ENCODE measurements around the gene PRELID1. TPM values are rescaled to one million over a fixed set of nuclear protein-coding genes. Genes with fewer than 3 reads are reported as not detected.
"Not testable (repeated sequence)": the region's sequence is repeated elsewhere in the genome, so short reads cannot be mapped to it uniquely, and the experiment has no call there.

Gene PRELID1
- 487 and 500 TPM in 2 replicates for total RNA-seq (2014; rRNA removed; shearing (Covaris generic))

- peak; percentile 85 for DNase-seq (ENCODE audit: low spot score)
Measured at GRCh38 chr5:177303121-177303924, at the start of gene PRELID1, which contains the start of gene RAB24. PRELID1 (plus strand) TSS chr5:177303799; CDS start chr5:177303986, 187 bp downstream. RAB24 (minus strand) TSS chr5:177303719; CDS start chr5:177303288, 431 bp downstream.

GRCh38 chr5:177256296-177256695 lies 47.3 kb upstream of the PRELID1 start:
- DNase-seq (ENCODE audit: low spot score) = peak; percentile 29

- DNase-seq (ENCODE audit: low spot score) = not testable (repeated sequence)
Measured at GRCh38 chr5:177258711-177259110, 44.9 kb upstream of the PRELID1 start.

GRCh38 chr5:177260961-177261360 lies 42.6 kb upstream of the PRELID1 start:
- DNase-seq (ENCODE audit: low spot score) = no peak

GRCh38 chr5:177261510-177261909 lies 42.1 kb upstream of the PRELID1 start:
- DNase-seq (ENCODE audit: low spot score) = no peak

- DNase-seq (ENCODE audit: low spot score) = no peak
Measured at GRCh38 chr5:177264178-177264577, 39.4 kb upstream of the PRELID1 start.

GRCh38 chr5:177265395-177265794 lies 38.2 kb upstream of the PRELID1 start:
- DNase-seq (ENCODE audit: low spot score) = no peak

GRCh38 chr5:177269232-177269895 lies 34.2 kb upstream of the PRELID1 start:
- no peak for DNase-seq (ENCODE audit: low spot score)

- DNase-seq (ENCODE audit: low spot score) = no peak
Measured at GRCh38 chr5:177269976-177270375, 33.6 kb upstream of the PRELID1 start.

- DNase-seq (ENCODE audit: low spot score) = no peak
Measured at GRCh38 chr5:177270653-177271052, 32.9 kb upstream of the PRELID1 start.

- DNase-seq (ENCODE audit: low spot score) = no peak
Measured at GRCh38 chr5:177271113-177271512, 32.5 kb upstream of the PRELID1 start.

GRCh38 chr5:177275883-177276282 lies 27.7 kb upstream of the PRELID1 start:
- DNase-seq (ENCODE audit: low spot score) = no peak

GRCh38 chr5:177276886-177277285 lies 26.7 kb upstream of the PRELID1 start:
- DNase-seq (ENCODE audit: low spot score) = no peak

- DNase-seq (ENCODE audit: low spot score) = no peak
Measured at GRCh38 chr5:177288191-177288590, 15.4 kb upstream of the PRELID1 start.

- DNase-seq (ENCODE audit: low spot score) = no peak
Measured at GRCh38 chr5:177290816-177291596, 12.6 kb upstream of the PRELID1 start.

GRCh38 chr5:177291735-177292134 lies 11.9 kb upstream of the PRELID1 start:
- no peak for DNase-seq (ENCODE audit: low spot score)

GRCh38 chr5:177293819-177294581 lies 9.6 kb upstream of the PRELID1 start:
- DNase-seq (ENCODE audit: low spot score) = no peak

GRCh38 chr5:177294632-177295031 lies 9.0 kb upstream of the PRELID1 start:
- no peak for DNase-seq (ENCODE audit: low spot score)

GRCh38 chr5:177295924-177296323 lies 7.7 kb upstream of the PRELID1 start:
- no peak for DNase-seq (ENCODE audit: low spot score)

GRCh38 chr5:177296581-177296980 lies 7.0 kb upstream of the PRELID1 start:
- no peak for DNase-seq (ENCODE audit: low spot score)

- DNase-seq (ENCODE audit: low spot score) = no peak
Measured at GRCh38 chr5:177297922-177298321, 5.7 kb upstream of the PRELID1 start.

All from H4 (cell line).